ENCODE measurements around the gene TBX3. TPM values are rescaled to one million over a fixed set of nuclear protein-coding genes. Genes with fewer than 3 reads are reported as not detected.
A peak's percentile ranks its signal among the peaks of the same experiment; 100 is the strongest.

TBX3 gene
- polyA plus RNA-seq, 4 donors: 66.5 to 101 (median 78.9) TPM

DNA sequence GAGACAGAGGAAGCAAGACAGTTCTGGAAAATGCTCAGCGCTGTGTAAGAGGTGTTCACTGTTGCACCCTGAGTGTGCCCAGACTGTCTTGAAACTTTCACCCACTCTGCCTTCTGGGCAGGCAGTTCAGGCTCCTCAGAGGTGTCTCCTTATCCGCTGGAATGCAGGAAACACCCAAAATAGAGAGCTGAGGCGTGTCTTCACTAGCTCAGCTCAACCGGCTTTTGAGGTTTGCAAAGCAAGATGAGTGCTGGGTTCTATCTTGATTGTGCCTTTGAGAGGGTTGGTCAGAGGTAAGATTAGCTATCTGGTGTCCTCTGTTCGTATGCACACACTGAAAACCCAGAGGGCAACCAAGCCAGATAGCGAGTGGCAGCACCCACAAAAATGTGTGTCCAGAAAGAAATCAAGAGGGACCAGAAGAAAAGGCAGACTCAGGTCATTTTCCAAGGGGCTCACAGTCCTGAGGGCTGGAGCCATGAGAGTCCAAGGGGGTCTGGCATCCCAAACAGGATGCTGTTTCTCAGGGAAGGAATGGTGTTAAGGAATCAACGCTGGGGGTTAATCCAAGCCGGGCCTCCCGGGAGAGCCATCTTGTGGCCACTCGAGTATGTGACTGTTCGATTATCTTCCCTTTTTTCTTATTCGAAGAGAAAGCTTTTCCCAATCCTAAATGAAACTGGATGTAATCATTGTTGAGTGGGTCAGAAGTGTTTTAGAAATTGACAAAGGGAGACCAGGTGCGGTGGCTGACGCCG is 47.1 kb downstream of the TBX3 start:
- DNase-seq (ENCODE audit: low read depth in 4 of 4, low spot score in 3 of 4): no peak

DNA sequence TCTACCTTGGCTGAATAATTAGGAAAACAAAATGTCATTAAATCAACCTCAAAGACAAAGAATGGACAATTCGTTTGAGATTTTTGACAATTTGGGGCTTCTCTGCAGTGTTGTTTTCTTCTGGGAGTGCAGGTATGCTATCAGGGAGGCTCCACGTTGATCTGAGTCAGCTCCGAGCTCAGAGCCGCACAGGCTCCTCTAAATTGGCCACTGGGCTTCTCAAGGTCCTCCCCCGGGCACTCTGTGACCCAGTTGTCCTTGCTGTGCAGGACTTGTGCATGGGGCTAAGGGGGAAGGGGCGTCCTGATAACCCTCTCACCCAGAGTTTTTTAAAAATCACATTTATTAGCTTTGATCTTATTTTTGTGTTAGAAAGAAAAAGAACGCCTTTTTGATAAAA is 52.7 kb downstream of the TBX3 start:
- DNase-seq (ENCODE audit: low read depth in 4 of 4, low spot score in 3 of 4): no peak

DNA sequence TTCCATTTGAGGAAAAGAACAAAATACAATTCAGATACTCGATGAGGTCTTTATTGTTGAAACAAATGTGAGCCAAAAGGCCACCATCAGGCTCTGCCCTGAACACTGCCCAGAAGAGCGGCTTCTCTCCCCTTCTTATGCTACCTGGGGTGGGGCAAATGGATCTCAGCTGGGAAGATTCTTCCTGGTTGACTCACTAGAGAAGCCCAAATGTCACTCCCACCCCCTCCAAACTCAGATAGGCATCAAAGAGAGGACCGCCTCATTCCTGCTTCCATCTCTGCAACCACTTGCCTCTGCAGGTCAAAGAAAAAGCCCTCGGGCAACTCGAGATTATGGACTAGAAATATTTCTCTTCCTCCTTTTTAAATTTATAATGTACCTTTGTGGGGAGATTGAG is 55.8 kb downstream of the TBX3 start:
- no peak for DNase-seq (ENCODE audit: low read depth in 4 of 4, low spot score in 3 of 4)

DNA sequence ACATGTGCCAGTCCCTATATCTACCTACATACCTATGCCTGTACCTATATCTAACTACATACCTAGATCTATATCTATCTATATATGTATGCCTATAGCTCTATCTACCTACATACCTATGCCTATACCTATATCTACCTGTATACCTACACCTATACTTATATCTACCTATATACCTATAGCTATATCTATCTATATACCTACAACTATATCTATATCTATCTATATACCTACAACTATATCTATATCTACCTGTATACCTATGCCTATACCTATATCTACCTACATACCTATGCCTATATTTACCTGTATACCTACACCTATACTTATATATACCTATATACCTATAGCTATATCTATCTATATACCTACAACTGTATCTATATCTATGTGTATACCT is 56.6 kb downstream of the TBX3 start:
- no peak for DNase-seq (ENCODE audit: low read depth in 4 of 4, low spot score in 3 of 4)

DNA sequence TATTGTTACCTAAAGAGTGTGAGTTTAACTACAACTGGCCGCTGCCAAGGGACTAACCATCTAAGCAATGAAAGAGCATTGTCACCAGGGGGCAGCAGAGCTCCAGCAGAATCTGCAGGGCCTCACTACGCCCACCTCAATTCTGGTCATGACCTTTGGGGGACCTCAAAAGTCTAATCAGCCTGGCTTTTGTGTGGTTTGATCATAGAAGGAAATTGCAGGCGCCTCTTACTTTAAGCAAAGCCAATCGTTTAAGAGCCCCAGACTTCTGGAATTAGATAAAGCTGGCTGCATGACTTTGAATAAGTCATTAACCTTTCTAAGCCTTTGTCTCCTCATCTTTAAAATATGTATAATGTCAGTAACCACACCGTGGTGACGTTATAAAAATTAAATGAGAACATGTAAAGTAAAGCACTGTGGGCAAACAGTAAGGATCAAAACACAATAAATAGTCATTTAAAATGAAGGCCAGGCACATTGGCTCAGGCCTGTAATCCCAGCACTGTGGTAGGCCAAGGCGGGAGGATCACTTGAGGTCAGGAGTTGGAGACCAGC is 58.6 kb downstream of the TBX3 start:
- peak in 2 of 4 donors; percentile 17 to 20 for DNase-seq (ENCODE audit: low read depth in 4 of 4, low spot score in 3 of 4)

DNA sequence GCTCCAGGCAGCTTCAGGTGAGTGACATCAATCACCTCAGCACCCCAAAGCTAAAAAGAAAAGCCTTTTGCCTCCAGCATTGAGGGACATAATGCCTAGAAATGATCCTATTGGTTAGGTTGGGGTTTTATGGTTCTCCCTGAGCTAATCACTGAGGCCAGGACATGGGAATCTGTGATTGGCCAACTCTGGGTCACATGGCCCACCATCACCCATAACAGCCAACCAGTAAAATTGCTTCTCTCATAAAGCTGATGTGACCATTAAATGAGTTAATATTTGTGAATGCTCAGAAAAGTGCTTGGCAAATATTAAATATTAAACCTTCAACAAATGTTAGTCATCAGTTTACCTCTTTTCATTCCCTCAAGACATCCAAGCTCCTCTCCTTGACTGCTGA is 60.2 kb downstream of the TBX3 start:
- no peak for DNase-seq (ENCODE audit: low read depth in 4 of 4, low spot score in 3 of 4)

Measured in right renal pelvis (tissue), 4 donors.